GM21576 (cell line): Measurements from ENCODE around the gene PHLDB1.
"Not testable (repeated sequence)": the region's sequence is repeated elsewhere in the genome, so short reads cannot be mapped to it uniquely, and the experiment has no call there.

Experiments
- ATAC-seq: cut with Tn5 transposase; IDR thresholded peaks from one replicate; pipeline ENCODE4 v1.9.1; 2021; ENCODE audit warnings: mild to moderate bottlenecking, moderate library complexity; ENCODE audit not compliant: unreplicated experiment

The PHLDB1 gene

DNA sequence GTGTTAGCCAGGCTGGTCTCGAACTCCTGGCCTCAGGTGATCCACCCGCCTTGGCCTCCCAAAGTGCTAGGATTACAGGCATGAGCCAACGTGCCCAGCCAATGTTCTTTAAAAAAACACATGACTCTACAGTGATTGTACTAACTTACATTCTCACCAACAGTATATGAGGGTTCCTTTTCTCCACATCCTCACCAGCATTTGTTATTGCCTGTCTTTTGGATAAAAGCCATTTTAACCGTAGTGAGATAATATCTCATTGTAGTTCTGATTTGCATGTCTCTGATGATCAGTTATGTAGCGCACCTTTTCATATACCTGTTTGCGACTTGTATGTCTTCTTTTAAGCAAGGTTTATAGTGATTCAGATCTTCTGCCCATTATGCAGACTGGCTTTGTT is 75.5 kb downstream of the PHLDB1 start:
- not testable (repeated sequence) for ATAC-seq

DNA sequence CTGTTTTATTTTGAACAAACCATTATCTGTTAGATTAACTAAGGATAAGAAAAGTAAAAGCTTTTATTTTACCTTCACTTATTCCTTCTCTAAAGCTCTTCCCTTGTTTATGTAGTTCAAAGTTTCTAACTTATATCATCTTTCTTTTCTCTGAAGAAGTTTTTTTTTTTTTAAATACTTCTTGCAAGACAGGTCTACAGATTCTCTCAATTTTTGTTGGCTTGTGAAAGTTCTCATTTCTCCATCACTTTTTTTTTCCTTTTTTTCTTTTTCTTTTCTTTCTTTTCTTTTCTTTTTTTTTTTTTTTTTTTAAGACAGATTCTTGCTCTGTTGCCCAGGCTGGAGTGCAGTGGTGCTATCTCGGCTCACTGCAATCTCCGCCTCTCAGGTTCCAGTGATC is 76.8 kb downstream of the PHLDB1 start:
- no peak for ATAC-seq

DNA sequence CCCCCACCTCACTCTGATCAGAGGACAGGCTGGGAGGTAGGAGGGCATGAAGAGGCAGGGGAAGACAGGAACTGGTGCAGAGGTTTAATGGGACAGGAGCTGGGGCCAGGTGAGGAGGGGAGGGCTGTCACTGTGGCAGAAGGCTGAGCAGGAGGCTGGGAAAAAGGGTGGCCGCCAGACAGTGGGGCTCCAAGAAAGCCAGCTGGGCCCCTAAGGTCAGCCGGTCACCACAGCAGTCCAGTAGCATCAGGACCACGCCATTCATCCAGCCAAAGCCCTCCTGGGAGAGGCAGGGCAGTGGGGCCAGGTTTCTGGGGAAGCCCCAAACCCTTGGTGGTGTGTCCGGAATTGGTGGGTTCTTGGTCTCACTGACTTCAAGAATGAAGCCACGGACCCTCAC is 80.5 kb downstream of the PHLDB1 start:
- ATAC-seq, result no peak

DNA sequence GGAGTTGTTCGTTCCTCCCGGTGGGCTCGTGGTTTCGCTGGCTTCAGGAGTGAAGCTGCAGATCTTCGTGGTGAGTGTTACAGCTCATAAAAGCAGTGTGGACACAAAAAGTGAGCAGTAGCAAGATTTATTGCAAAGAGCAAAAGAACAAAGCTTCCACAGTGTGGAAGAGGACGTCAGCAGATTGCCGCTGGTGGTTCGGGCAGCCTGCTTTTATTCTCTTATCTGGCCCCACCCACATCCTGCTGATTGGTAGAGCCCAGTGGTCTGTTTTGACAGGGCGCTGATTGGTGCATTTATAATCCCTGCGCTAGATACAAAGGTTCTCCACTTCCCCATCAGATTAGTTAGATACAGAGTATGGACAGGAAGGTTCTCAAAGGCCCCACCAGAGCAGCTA is 80.9 kb downstream of the PHLDB1 start:
- not testable (repeated sequence) for ATAC-seq

DNA sequence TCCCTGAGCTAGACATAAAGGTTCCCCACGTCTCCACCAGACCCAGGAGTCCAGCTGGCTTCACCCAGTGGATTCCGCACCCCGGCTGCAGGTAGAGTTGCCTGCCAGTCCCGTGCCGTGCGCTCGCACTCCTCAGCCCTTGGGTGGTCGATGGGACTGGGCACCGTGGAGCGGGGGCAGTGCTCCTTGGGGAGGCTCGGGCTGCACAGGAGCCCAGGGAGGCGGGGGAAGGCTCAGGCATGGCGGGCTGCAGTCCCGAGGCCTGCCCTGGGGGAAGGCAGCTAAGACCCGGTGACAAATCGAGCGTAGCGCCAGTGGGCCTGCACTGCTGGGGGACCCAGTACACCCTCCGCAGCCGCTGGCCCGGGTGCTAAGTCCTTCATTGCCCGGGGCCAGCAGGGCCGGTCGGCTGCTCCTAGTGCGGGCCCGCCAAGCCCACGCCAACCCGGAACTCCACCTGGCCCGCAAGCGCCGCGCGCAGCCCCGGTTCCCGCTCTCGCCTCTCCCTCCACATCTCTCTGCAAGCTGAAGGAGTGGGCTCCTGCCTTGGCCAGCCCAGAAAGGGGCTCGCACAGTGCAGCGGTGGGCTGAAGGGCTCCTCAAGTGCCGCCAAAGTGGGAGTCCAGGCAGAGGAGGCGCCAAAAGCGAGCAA is 81.6 kb downstream of the PHLDB1 start:
- no peak for ATAC-seq

DNA sequence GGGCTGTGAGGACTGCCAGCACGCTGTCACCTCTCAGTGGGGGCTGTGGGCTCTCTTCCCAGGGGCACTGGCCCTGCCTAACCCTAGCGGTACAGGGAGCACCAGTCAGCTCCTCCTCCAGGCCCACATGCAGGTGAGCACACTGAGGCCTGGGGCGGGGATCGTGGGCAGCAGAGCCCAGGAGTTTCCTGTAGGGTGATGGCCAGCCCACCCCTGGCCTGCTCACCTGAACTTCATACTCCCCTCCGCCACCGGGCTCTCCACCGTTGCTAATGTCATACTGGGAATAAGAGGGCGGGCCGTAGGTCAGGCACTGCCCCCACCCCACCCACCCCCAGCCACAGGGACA is 82.1 kb downstream of the PHLDB1 start:
- no peak for ATAC-seq

DNA sequence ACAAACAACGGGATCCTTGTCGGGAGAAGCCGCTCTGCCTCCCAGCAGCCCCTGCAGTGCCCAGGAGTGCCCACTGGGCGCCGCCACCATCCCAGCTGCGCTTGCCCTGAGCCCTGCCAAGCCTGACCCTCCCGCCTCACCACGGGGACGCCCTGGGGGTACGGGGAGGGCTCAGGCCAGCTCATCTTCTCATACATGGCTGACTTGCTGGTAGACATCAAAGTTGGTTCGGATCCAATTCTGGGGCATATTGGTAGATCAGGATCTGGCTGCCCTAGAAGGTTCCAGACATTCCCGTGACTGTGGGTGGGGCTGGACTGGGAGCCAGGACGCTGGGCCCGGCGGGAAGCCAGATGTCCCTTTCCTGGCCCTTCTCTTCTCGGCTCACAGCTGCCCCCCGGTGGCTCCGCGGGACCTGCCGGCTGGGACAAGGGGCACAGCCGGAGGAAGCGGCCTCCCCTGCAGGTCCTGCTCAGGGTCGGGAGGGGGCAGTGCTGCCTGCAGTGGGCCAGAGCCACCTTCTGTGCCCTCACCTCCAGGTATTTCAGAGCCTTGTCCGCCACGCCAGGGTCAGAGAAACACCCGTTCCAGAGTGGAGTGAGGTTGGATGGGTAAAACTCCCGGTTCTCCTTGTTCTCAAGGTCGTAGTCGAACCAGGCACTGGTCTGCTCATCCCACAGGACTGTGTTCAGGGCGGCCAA is 82.6 kb downstream of the PHLDB1 start:
- peak; percentile 74 for ATAC-seq

DNA sequence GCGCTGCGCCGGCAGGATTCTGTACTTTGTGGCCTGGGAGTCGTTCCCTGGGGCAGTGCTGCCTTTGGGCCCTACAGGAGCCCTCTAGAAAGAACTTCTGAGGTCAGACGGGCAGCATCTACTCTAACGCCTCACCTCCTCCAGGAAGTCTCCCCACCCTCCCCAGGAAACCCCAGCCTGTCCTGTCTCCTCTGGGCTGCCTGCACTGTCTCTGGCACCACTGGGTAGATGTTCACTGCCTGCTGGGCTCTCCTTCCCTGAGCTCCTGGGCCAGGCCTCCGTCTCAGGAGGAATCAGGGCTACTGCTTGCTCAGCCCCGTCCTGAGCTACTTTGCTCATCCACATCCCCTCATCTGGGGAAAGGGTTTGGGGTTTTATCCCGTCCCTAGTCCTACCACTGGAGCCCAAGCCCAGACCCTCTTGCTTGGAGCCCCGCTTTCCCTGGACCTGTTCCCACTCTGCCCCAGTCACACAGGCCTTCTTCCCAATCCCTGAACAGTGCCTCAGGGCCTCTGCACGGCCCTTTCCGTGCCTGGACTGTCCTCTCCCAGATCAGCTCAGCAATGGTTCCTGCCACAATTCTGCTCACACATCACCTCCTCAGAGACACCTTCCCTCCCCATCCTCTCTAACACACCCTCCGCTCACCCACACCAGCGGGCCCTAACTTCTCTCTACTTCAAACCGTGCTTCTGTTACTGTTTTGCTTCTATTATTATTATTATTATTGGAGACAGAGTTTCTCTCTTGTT is 83.3 kb downstream of the PHLDB1 start:
- ATAC-seq, result no peak

DNA sequence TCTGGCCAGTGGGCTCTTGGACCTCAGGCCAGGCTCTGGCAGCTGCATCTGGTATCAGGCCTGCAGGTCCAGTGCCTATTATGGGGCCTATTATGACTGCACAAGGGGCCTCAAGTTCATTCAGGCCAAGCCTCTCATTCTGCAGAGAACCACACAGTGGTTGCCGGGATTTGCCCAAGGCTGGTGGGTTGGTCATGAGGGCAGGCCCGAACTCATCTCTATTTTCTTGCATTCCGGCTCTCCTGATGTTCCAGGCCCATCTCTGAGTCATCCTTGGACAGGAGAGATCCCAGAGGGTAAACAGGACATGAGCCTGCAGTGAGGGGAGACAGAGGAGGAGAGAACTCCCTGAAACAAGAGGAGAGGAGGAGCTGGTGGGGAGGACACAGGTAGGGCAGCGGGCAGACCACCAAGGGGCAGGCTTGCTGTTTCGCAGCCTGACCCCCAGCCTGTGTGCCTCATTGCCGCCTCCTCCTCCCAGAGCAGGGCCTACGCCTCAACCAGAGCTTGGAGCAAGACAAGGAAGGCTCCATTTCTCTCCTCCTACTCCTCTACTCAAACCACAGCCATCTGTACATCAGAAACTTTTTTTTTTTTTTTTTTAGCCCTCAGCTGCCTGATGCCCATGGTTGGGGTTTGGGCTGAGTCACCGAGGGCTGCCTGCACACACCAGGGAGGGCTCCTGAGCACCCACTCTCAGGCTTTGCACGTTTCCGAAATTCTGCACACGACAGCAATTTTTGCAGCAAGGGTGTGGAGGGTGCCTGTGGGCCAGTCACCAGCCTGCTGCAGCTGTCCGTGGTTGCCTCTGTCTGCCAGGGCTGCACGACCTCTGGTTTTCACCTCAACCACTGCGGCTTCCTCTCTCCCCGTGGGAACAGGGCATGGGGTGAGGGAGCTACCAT is 84.8 kb downstream of the PHLDB1 start:
- peak; percentile 24 for ATAC-seq

DNA sequence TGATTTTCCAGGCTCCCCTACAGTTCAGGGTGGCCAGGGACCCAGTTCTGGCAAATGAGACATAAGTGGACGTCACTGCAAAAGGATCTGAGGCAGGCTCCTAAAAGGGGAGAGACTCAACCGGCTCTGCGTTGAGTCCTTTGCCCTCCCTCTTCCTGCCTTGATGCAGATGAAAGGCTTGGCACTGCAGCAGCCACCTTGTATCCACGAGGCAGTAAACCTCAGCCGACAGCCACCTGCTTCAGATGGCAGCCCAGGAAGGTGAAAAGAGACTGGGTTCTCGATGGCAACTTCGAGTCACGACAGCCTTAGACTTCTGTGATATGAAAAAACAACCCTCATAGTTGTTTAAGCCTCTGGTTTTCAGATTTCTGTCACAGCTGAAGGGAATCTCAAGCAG is 86.8 kb downstream of the PHLDB1 start:
- ATAC-seq, result no peak

DNA sequence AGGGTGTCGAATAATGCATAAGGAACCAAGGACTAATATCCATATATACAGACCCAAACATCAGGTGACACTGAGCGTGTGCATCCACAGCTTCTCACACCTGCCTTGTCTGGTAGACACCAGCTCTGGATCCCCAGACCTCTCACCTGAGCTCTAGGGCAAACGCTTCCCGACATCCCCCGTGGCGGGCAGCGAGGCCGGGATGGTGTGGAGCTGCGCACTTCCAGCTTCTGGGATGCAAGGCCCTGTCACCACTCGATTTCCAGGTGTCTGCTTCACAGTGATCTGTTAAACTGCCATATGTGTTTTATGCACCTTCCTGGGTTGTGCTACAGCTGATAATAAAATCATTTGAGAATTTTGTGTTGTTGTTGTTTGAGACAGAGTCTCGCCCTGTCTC is 87.4 kb downstream of the PHLDB1 start:
- ATAC-seq, result no peak

DNA sequence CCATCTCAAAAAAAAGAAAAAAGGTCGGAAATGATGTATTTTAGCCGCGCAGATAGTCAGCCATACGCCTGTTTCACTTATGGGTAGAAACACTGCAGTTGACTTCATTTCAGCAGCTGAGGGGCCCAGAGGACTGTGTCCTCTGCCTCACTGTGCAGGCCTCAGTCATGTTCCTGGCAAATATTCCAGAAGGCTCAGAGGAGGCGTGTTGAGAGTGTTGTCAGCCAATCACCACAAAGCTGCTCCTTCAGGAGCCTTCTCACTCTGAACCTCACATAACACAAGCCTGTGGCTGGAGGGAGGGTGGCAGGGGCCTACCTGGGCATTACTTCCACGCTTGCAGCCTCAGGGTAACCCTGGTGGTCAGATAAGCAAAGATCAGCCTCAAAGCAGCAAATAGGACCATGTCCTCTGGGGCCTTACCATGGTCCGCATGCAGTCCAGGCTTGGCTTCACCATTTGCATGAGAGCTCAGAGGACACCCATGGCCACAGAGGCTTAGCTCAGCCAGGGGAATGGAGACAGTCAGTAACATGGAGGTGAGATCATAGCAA is 89.3 kb downstream of the PHLDB1 start:
- no peak for ATAC-seq

DNA sequence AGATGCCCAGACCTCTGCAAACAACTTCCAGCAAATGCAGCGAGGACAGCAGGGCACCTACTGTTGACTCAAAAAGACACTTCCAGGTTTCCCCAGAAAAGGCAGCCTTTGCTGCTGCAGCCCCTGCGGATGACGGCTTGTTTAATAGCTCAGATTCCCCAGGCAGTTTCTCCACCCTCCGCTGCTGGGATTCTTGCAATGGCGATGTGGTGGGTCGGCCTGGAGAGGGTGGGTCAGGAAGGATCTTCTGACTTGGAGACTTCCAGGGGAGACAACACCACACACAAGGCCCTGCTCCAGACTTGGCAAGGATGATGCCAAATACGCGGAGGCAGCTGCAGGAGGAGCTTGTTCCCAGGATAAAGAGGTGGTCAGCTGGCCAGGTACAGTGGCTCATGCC is 89.9 kb downstream of the PHLDB1 start:
- ATAC-seq, result no peak

DNA sequence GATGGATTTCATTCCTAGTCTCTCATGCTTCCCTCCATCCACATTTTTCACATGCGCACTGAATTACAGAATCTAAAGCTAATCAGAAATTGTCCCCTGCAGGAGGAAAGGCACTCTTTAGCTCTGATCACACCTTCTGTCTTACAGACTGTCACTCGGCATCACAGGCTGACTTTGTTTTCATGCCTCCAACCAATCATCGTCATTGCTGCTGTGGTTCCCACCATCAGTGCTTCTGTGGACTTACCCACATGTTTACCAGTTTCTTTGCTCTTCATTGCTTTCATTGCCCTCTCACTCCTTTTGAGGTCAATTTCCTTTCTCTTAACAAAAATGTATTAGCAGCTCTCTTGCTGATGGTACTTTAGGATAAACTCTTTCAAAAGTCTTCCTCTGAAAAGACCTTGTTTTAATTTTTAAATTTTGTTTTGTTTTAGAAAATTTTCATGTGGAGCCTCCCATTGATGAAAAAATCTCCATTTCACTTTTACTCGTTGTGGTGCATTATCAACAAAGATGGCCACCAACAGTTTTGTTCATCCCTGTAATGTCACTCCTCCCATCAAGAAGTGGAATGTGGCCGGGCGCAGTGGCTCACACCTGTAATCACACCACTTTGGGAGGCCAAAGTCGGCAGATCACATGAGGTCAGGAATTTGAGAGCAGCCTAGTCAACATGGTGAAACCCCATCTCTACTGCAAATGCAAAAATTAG is 92.2 kb downstream of the PHLDB1 start:
- no peak for ATAC-seq

DNA sequence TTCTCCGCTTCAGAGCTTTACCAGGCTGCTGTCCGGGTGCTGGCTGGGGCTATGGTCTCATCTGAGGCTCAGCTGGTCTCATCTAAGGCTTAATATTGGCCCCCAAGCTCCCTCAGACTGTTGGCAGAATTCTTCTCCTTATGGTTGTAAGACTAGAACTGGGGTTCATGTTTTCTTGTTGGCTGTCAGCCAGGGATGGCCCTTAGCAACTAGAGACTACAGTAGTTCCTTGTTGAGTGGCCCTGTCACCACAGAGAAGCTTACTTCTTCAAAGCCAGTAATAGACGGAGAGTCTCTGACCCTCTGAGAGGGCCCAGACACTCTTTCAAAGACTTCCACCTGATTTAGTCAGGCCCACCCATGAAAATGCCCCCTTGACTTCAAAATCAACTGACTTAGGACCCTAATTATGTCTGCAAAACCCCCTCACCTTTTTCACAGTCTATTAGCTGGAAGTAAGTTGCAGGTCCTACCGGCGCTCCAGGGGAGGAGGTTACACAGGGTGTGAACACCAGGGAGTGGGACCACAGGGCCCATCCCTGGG is 96.2 kb downstream of the PHLDB1 start:
- no peak for ATAC-seq

DNA sequence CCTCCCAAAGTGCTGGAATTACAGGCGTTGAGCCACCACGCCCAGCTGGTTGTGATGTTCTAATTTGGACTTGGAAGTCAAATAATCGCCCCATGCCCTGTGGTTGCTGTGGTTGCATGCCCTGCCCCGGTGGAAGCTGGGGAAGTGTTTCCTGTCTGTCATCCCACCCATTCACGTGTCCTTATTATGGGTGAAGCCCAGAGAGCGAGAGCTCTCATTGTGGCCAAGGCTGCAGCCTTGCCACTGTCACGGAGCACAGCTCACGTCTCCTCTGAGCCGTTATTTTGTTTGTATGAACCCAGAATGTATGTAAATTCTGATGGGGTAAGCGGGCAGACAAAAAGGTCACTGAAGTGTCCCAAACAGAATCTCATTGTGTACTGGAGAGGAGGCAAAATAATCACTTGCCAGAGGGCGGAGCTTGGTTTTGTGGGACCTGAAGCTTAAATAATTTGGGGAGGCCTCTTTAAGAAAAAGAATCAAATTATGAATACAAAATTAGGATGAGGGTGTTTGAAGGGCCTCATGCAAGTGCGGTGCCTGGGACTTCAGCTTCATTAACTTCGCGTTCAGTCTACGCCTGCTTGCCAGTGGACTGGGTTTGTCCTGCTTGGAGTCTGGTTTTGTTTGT is 97.8 kb downstream of the PHLDB1 start:
- no peak for ATAC-seq

DNA sequence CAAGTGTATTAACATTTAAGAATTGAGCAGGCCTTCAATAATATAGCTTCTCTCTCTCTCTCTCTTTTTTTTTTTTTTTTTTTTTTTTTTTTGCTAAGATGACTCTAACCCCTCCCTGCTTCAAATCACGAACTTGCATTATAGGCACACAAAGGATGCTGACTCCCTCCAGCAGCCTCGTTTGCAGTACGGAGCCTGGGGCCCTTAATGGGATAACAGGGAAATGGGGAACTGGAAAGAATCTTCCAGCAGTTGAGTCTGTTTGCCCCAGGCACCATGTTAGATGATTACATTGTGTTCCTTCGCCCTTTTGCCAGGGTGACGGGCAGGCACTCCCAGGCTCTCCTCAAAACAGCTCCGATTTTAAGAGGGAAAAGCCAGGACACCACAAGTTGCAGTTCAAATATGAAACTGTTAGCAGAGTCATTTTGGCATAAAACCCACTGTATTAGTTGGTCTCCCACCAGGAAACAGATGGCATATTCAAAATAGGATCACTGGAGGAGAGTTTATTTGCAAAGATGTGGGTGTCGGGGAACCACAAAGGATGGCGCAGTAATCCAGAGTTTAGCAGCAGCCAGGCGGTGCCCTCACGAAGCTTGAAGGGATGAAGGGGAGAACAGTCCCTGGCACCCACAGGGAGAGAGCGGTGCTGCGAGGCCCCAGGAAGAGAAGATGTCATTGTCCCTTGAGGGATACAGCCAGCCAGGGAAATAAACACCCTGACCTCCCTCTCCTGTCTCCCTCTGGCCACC is 98.6 kb downstream of the PHLDB1 start:
- ATAC-seq, result no peak

DNA sequence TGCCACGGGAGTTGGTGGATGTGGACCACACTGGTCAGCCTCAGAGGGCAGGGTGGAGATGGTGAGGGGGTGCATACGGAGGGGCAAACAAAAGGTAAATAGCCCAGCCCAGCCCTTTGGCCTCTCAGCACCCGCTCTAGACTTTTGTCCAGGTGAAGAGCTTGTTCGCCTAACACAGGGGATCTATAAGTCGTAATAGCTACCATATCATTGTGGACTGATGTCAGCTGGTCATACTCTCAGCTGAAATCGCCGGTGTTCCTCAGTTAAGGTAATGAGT is 99.1 kb downstream of the PHLDB1 start:
- ATAC-seq, result no peak
